ENCODE data around the gene CLEC1A. TPM values are rescaled to one million over a fixed set of nuclear protein-coding genes. Genes with fewer than 3 reads are reported as not detected.
A peak's percentile ranks its signal among the peaks of the same experiment; 100 is the strongest.

CLEC1A gene
- total RNA-seq, 1 donor from 2014 or later, result 12.1 TPM

DNA sequence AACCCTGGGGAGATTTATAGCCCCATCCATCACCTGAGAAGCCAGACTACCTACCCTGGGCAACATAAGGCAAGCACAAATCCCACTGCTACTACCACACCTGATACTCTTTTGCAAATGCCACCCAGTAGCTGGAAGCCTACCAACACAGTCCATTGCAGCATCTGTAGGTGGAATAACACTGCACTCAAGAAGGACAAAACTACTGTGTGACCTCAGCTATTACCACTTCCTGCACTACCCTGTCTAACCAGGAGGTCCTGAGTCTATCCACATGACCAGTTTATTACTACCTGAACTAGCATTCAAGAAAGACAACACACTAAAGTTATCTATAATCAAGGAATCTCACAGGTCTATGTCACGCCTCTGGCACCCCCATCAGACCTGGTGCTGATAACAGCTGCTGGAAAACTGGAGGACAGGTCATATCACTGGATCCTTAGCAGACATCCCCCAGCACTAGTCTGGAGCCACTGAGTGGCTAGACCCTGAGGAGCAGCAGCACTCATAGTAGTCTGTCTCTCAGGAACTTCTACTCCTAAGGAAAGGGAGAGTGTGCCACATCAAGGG, 2.9 kb upstream of the CLEC1A start:
- no peak for DNase-seq (ENCODE audit: low read depth in 2 of 2)

DNA sequence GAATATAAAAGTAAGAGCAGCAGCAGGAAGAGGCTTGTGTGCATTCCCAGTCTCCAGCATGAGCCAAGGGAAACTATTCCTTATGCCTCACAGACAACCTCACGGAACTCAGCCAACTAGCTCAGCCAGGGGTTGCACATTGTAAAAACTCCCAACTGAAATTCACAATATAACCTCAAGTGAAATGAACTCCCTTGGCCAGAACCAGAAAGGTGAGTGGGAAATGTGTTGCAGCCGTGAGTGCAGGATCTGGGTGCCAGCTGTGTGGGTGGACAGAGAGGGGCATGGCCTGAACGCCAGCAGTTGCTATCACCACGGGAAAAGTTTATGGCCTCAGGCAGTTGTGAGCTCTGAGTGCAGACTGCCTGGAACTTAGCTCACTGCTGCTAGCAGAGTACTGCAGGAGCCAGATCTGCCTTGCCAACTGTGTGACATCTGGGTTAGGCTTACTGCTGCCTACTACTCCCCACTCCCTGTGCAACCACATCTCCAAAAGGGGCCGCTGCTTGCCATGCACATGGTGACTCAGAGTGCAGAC, 2.3 kb upstream of the CLEC1A start:
- peak in 1 of 2 donors; percentile 26 for DNase-seq (ENCODE audit: low read depth in 2 of 2)

DNA sequence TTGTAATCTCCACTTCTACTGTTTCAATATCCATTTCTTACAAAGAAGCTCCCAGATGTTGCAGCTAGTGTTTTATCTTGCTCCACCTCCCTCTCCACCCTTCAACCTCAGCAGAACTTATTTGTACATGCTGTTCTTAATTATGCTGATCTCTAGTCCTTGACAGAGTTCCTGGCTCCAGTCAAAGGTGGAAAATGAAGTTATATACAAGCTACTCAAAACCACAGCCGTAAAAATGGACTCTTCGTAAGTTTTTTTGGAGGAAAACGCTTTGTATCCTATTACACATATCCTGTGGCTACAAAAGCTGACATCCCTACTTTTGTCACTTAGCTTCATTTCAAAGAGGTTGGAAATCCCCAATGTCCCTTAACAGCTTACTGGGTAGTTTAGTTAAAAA, 1.3 kb downstream of the CLEC1A start:
- peak; percentile 56 to 75 for DNase-seq (ENCODE audit: low read depth in 2 of 2)

DNA sequence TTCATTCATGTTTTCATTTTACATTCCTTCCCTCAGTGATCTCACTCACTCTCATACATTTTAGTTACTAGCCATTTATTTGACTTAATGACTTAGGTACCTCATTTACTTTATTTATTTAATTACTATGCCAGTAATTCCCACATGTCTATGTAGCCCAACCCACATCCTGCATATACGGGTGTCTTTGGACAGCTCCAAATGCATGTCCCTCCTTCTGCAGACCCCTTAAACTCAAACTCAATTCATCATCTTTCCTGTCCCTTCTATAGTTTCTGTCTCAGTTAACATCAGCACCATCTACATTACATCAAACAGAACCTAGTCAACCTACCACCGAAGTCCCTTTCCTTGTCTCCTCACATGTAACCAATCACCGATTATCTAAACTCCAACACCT, 2.8 kb downstream of the CLEC1A start:
- no peak for DNase-seq (ENCODE audit: low read depth in 2 of 2)

DNA sequence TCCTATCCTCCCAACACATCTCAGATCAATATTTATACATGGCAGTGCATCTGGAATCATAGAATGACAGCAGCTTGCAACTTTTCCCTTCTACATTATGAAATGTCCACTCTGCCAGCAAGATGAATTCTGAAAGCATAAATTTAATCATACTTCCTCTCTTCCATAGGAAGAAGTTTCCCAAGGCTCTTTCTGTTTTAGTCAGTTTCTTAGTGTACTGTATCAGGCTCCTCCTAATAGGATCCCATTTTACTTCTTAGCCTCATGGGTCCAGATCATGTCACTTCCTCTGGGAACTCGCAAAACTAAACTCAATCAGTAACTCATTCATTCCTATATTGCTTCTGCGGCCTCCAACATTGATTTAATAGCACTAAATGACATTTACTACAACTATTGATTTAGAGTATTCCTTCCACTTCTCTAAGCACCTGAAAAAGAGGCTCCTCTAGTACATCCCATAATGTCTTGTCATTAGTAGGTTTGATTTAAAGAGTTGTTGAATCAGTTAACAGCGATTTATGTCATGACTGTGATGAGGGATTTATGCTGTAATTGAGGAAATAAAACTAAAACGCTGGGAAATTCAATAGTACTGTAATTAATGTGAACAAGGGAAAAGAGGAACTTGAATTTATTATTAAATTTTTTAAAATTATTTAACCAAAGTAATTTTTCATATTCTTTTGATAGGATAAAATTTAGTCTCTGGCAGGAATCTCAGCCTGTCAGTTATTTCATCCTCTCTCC, 4.0 kb downstream of the CLEC1A start:
- DNase-seq (ENCODE audit: low read depth in 2 of 2), result no peak

DNA sequence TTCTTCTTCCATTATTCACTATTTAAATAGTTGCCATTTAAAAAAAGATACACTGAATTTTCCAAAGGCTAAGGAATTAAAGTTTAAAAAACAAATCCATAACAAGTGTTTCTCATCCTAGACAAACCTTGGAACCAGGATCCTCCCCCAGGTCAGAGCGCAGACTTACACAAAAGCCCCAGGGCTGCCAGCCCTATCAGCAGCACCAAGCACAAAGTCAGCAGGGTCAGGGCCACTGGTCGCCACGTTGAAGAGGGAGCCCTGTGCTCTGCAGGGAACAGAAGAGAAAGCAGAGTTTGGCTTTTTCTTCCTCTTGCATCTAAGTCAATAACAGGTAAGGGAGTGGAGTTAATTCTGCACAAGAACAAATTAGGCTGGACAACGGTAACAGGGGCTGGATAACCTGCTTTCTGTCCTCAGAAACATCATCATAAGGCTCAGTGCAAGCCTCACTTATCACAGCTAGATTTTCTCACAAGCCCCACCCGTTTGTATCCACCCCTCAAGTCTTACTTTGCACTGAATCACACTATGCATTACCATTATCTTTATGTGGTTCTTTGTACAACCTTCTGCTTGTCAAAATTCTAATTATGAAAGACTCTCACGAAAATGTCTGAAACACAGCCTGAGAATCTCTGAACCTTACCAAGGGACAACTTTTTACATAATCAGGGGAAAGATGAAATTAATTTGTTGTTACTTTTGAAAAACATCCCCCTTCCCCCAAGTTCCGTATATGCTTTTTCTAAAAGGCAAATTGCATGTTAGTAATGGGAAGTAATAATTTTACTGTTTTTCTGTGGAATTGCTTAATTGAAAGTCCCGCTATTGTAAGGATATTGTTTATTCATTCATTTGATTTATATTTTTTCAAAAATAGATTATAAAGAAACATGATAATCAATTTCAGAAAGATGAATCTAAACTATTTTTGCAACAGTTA, 9.6 kb downstream of the CLEC1A start:
- DNase-seq (ENCODE audit: low read depth in 2 of 2), result no peak

DNA sequence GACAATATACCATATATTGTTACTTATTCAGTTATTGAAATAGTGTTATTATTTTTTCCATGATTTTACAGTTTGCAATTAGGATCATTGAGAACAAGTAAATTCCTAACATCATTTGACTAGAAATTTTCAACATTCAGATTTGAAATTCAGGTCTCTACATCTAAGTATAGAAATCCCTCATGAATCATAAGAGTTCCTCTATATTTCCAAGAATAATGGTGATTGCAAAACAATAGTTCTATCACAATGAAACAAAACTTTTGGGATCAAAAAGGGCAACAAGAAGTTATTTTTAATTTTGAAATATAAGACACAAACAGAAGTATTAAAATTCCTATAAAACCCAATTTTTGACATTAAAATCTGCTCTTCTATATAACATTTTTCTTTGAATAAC, 10.8 kb downstream of the CLEC1A start:
- no peak for DNase-seq (ENCODE audit: low read depth in 2 of 2)

DNA sequence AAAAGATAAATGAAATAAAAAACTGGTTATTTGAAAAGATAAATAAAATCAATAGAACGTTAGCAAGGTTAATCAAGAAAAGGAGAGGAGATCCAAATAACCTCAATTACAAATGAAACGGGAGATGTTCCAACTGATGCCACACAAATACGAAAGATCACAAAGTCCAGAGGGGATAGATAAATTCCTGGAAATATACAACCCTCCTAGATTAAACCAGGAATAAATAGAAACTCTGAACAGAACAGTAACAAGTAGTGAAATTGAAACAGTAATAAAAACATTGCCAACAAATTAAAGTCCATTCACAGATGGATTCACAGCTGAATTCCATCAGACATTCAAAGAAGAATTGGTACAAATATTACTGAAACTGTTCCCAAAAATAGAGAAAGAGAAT, 12.4 kb downstream of the CLEC1A start:
- DNase-seq (ENCODE audit: low read depth in 2 of 2), result no peak

DNA sequence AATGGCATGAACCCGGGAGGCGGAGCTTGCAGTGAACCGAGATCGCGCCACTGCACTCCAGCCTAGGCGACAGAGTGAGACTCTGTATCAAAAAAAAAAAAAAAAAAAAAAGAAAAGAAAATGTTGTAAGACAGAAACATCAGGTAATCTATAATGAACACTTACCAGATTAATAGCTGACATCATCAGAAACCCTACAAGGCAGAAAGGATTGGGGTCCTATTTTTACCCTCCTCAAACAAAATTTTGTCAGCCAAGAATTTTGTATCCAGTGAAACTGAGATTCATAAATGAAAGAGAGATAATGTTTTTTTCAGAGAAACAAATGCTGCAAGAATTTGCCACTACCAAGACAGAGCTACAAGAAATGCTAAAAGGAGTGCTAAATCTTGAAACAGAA, 14.1 kb downstream of the CLEC1A start:
- DNase-seq (ENCODE audit: low read depth in 2 of 2), result no peak

DNA sequence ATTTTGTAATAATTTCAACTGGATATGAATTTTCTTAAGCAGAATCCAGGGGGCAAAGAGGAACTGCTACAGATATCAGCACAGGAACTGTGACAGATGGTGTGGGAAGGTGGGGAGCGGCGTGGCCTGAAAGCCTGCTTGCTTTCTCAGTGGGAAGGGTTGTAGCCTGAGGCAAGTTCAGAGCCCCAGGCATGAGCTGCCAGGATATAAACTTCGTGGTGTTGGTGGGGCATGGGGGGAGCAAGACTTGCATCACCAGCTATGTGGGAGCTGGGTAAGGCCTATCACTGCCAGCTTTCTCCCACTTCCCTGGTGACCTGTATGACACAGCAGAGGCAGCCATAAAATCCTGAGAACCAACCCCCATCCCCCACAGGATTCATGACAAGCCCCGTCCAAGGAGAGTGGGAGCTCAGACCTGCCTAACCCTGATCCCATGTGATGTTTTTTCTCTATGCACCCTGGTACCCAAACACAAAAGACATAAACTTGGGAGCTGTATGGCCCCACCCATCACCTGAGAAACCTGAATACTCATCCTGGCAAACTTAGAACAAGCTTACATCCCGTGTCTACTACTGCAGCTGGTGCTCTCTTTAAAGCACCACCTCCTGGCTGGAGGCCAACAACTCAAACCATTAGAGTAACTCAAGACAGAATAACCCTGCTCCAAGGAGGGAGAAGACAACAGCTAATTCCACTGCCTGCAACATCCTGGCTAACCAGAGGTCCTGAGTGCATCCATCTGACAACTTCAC, 16.5 kb downstream of the CLEC1A start:
- DNase-seq (ENCODE audit: low read depth in 2 of 2), result no peak

DNA sequence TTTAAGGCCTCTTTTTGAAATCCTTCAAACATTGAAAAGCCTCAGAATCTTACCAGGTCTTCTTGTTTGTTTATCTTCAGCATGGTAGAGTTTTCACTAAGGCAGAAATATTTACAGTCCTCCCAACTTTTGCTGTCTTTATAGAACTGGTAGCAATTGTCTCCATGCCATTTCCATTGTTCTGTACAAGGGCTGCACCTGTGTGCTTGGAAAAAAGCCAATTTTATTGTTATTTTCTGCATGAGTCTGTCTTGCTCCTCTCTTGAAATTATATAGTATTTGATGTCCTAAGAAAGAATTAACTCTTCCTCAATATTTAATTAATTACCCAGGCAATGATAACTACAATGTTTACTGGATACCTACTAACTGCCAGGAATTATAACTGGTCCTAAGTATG, 23.3 kb downstream of the CLEC1A start:
- peak in 1 of 2 donors; percentile 59 for DNase-seq (ENCODE audit: low read depth in 2 of 2)

DNA sequence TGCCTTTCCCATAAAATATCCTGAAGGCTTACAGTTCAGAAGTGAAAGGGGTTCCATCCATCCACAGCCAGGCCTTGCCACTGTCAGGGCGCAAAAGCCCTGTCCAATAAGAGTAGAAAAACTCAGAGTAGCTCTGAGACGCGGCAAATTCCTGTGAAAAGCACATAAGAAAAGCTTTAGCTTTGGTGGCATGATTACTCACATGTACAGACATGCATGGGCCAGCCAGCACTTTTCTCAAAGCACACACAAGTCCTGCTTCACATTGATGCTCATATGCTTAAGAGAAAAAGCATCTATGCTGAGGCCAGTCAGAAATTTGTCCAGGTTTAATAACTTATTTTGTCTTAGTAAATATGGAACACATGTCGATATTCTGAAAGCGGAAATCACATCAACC, 25.5 kb downstream of the CLEC1A start:
- no peak for DNase-seq (ENCODE audit: low read depth in 2 of 2)

DNA sequence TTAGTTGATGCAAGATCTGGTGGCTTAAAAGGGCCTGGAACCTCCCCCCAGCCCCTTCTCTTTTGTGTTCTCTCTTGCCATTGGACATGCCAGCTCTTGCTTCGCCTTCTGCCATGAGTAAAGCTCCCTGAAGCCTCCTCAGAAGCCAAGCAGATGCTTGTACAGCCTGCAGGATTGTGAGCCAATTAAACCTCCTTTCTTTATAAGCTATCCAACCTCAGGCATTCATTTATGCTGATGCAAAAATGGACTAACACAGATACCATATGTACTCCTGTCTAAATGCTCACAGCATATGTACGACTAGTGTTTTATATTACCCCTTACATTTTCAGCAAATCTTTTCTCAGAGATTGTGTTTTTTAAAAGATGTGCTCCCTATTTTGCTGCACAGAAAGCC, 26.7 kb downstream of the CLEC1A start:
- no peak for DNase-seq (ENCODE audit: low read depth in 2 of 2)

DNA sequence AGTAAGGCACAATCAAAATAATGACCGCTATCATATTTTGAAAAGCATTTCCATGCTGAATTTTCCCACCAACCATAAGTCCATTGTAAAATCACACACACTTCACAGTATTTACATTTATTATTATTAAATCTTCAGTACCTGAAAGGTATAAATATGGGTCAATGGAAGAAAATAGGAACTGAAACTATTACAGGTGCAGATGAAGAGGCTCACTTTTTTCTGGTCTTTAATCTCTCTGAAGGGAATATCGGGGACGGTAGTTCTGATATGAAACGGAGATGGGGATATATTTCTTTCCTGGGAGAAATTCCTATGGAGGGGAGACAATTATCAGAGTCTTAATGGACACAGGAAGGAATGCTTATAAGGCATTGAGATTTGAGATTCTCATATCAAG, 28.4 kb downstream of the CLEC1A start:
- DNase-seq (ENCODE audit: low read depth in 2 of 2), result no peak

DNA sequence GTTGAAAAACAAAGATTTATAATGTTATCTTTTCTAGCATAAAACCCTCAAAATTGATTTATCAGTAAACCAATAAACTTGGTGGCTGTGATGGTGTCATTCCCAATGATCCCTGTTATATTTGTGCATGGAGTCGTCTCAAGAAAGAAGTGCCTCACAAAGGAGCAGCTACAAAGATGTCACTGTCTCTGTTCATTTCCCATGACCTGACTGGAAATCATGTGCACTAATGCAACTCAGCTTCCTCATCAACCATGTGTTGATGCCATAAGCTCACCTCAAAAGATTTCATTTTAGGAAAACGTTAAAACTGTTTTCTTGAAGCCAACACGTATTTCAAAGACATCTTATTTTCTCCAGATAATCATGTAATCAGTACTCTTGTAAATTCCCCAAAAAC, 28.8 kb downstream of the CLEC1A start:
- no peak for DNase-seq (ENCODE audit: low read depth in 2 of 2)

DNA sequence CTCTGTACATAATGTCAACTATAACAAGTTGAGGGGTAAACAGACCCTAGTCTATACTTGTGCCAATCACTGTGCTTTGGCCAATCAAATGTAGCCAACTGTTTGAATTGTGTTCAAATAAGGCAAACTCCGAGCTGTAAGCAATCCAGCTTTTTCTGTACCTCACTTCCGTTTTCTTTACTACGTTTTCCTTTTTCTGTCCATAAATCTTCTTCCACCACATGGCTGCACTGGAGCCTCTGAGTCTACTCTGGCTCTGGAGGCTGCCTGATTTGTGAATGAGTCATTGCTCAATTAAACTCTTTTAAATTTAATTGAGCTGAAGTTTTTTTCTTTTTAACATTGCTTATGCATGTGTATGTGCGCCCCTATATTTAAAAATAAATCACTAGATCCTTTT, 29.7 kb downstream of the CLEC1A start:
- peak; percentile 88 to 93 for DNase-seq (ENCODE audit: low read depth in 2 of 2)

DNA sequence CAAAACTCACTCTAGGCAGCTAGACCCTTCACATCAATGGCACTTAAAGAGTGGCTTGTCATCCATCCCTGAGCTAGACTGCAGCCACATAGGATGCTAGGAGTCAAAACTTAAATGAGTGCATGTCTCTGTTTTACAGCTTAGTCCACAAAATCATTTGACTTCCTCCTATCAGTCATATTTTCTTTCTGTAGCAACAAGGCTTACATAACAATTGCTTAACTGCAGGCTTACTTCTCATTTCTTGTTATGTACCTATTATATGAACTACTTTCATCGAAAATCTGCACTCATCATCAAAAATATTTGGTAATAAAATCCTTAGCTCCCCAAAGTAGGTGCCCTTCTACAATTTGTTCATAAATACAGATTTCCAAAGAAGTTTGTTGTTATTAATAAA, 30.1 kb downstream of the CLEC1A start:
- peak; percentile 48 to 68 for DNase-seq (ENCODE audit: low read depth in 2 of 2)

DNA sequence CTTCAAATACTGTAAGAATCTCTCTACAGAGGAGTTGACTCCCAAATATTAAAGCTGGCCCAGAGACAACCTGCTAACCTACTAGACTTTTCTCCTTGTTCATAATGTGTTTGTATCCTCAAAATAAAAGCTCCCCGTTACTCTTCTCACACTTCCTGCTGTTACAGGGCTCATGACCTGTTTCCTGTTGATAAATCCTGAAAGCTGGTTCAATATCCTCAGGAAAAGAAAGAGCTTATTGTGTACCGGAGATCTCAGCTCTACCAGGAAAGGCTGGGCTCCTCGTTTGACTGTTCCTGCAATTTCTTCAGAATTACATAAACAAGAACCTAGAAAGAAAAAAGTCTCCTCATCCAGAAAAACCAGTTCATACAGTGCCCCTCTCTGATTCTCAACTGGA, 30.8 kb downstream of the CLEC1A start:
- peak; percentile 78 to 96 for DNase-seq (ENCODE audit: low read depth in 2 of 2)

DNA sequence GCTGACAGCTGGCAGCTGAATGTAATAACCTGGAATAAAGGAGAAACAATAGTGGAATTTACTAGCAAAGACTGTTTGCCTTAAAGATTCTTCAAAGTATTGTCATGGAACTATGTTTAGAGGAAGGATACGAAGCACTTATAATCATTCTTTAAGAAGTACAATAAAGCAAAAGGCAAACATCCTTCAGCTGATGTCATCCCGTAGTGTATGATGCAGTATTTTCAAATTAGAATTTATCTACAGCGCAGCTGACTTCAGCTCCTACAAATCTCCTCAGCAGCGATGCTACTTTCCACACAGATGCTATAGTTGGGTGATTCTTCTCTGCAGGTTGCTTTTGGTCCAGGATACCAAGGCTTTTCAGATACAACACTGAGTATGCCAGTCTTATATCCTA, 31.5 kb downstream of the CLEC1A start:
- peak in 1 of 2 donors; percentile 79 for DNase-seq (ENCODE audit: low read depth in 2 of 2)

DNA sequence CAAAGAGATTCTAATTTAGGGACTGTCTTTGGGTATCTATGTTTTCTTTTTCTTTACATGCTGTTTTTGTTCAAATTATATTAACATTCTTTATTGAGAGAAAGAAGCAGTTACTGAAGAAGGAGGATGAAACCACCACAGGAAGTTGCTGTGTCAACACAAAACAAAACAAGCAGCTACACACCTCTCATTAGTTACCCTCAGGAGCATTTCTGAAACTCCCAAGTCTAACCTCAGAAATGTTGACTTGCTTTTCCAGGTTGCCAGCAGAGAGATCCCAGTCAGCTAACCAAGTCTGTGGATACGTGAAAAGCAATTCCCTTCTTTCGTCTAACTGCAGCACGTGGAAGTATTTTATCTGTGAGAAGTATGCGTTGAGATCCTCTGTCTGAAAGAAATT, 33.5 kb downstream of the CLEC1A start:
- DNase-seq (ENCODE audit: low read depth in 2 of 2), result no peak

DNA sequence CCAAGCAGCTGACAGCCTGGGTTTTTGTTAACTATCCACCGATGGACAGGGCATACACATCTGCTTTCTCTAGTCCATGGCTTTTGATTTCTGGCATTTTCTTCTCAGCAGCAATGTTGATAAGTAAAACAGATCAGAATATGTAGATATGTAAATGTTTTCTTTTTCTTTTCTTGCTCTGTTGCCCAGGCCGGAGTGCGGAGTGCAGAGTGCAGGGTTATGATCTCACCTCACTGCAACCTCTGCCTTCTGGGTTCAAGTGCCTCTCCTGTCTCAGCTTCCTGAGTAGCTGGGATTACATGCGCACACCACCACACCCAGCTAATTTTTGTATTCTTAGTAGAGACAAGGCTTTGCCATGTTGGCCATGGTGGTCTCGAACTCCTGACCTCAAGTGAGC, 40.4 kb downstream of the CLEC1A start:
- no peak for DNase-seq (ENCODE audit: low read depth in 2 of 2)
